ENCODE measurements around the gene FLRT3.

FLRT3 gene

GRCh38 chr20:14304472-14304871 lies 32.9 kb downstream of the FLRT3 start:
- no peak overlapping the region for H3K4me3 ChIP-seq (ENCODE audit: low read length)
- no peak for TF ChIP-seq CTCF (conservative IDR thresholded peaks at IDR 0.05; ENCODE audit: low read length)
- no peak for DNase-seq (ENCODE audit: low read depth)

- no peak for DNase-seq (ENCODE audit: low read depth)
- no peak overlapping the region for H3K4me3 ChIP-seq (ENCODE audit: low read length)
- TF ChIP-seq CTCF (conservative IDR thresholded peaks at IDR 0.05; ENCODE audit: low read length) = no peak
Measured at GRCh38 chr20:14303651-14304050, 33.8 kb downstream of the FLRT3 start.

GRCh38 chr20:14303106-14303505 lies 34.3 kb downstream of the FLRT3 start:
- H3K4me3 ChIP-seq (ENCODE audit: low read length) = no peak overlapping the region
- no peak for TF ChIP-seq CTCF (conservative IDR thresholded peaks at IDR 0.05; ENCODE audit: low read length)
- no peak for DNase-seq (ENCODE audit: low read depth)

- no peak overlapping the region for H3K4me3 ChIP-seq (ENCODE audit: low read length)
- no peak for TF ChIP-seq CTCF (conservative IDR thresholded peaks at IDR 0.05; ENCODE audit: low read length)
- no peak for DNase-seq (ENCODE audit: low read depth)
Measured at GRCh38 chr20:14299831-14300230, 37.6 kb downstream of the FLRT3 start.

GRCh38 chr20:14295770-14296309 lies 41.6 kb downstream of the FLRT3 start:
- H3K4me3 ChIP-seq (ENCODE audit: low read length) = no peak overlapping the region
- no peak for TF ChIP-seq CTCF (conservative IDR thresholded peaks at IDR 0.05; ENCODE audit: low read length)
- DNase-seq (ENCODE audit: low read depth) = no peak

- H3K4me3 ChIP-seq (ENCODE audit: low read length) = no peak overlapping the region
- TF ChIP-seq CTCF (conservative IDR thresholded peaks at IDR 0.05; ENCODE audit: low read length) = no peak
- DNase-seq (ENCODE audit: low read depth) = no peak
Measured at GRCh38 chr20:14295238-14295637, 42.2 kb downstream of the FLRT3 start.

- no peak for TF ChIP-seq CTCF (conservative IDR thresholded peaks at IDR 0.05; ENCODE audit: low read length)
- no peak overlapping the region for H3K4me3 ChIP-seq (ENCODE audit: low read length)
- no peak for DNase-seq (ENCODE audit: low read depth)
Measured at GRCh38 chr20:14291502-14291901, 45.9 kb downstream of the FLRT3 start.

All from AG10803 (cell line).